ENCODE measurements around the gene KCNS1.
A peak's percentile ranks its signal among the peaks of the same experiment; 100 is the strongest.

The KCNS1 gene

DNA sequence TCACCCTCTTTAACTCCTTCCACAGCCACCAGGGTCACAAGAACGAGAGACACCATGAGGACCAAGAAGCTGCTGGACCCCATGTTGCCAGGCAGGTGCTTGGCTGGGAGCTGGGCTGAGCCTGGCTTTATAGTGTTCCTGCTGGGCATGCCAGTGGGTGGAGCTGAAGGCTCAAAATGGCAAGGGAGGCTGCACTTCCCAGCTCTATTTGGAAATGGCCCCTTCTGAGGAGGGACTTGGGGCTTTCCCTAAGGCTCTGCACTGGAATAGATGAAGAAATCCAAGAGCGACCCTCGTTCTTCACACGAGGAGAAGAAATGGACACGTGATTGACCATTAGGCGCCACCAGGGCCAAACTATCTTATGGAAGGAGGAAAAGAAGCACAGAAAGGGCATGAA is 23.4 kb upstream of the KCNS1 start, which contains the start of gene WFDC12:
WFDC12 (minus strand) TSS at position 101 of the 400 bp plus-strand sequence; CDS start at position 83, 18 bp downstream.
- TF ChIP-seq FOXM1 (IDR thresholded peaks at IDR 0.05; ENCODE audit: borderline replicate concordance, low read depth): no peak
- no peak for TF ChIP-seq EP300 (IDR thresholded peaks at IDR 0.05; ENCODE audit: borderline replicate concordance)
- TF ChIP-seq RAD21 (IDR thresholded peaks at IDR 0.05; ENCODE audit: low read depth): peak; percentile 42; the same call in 1 of the 2 replicates
- no peak for TF ChIP-seq CREB1 (IDR thresholded peaks at IDR 0.05; ENCODE audit: low read depth)
- TF ChIP-seq, protein P1, sequence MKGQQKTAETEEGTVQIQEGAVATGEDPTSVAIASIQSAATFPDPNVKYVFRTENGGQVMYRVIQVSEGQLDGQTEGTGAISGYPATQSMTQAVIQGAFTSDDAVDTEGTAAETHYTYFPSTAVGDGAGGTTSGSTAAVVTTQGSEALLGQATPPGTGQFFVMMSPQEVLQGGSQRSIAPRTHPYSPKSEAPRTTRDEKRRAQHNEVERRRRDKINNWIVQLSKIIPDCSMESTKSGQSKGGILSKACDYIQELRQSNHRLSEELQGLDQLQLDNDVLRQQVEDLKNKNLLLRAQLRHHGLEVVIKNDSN (IDR thresholded peaks at IDR 0.05): no peak
- no peak for TF ChIP-seq TEAD4 (IDR thresholded peaks at IDR 0.05)
- TF ChIP-seq EGR1 (IDR thresholded peaks at IDR 0.05): no peak
- no peak for TF ChIP-seq TCF12 (IDR thresholded peaks at IDR 0.05; ENCODE audit: low read depth)

DNA sequence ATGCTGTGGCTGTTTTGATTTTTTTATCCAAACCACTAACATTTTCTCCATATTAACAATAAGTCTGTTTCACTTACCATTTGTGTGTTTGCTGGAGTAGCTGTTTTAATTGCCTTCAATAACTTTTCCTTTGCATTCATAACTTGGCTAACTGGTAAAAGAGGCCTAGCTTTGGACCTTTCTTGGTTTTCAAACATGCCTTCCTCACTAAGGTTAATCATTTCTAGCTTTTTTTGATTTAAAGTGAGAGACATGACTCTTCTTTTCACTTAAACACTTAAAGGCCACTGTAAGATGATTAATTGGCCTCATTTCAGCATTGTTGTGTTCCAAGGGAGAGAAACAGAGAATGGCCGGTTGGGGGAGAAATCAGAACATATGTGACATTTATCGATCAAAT is 20.5 kb upstream of the KCNS1 start:
- TF ChIP-seq TCF12 (IDR thresholded peaks at IDR 0.05; ENCODE audit: low read depth): no peak
- TF ChIP-seq TEAD4 (IDR thresholded peaks at IDR 0.05): no peak
- TF ChIP-seq ZBTB7A (IDR thresholded peaks at IDR 0.05; ENCODE audit: low read depth): no peak
- TF ChIP-seq, protein P2, sequence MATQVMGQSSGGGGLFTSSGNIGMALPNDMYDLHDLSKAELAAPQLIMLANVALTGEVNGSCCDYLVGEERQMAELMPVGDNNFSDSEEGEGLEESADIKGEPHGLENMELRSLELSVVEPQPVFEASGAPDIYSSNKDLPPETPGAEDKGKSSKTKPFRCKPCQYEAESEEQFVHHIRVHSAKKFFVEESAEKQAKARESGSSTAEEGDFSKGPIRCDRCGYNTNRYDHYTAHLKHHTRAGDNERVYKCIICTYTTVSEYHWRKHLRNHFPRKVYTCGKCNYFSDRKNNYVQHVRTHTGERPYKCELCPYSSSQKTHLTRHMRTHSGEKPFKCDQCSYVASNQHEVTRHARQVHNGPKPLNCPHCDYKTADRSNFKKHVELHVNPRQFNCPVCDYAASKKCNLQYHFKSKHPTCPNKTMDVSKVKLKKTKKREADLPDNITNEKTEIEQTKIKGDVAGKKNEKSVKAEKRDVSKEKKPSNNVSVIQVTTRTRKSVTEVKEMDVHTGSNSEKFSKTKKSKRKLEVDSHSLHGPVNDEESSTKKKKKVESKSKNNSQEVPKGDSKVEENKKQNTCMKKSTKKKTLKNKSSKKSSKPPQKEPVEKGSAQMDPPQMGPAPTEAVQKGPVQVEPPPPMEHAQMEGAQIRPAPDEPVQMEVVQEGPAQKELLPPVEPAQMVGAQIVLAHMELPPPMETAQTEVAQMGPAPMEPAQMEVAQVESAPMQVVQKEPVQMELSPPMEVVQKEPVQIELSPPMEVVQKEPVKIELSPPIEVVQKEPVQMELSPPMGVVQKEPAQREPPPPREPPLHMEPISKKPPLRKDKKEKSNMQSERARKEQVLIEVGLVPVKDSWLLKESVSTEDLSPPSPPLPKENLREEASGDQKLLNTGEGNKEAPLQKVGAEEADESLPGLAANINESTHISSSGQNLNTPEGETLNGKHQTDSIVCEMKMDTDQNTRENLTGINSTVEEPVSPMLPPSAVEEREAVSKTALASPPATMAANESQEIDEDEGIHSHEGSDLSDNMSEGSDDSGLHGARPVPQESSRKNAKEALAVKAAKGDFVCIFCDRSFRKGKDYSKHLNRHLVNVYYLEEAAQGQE (IDR thresholded peaks at IDR 0.05; ENCODE audit: low read depth): no peak
- TF ChIP-seq TAF1 (IDR thresholded peaks at IDR 0.05; ENCODE audit: low read depth): no peak
- TF ChIP-seq, protein P1 (IDR thresholded peaks at IDR 0.05): no peak
- no peak for TF ChIP-seq CEBPB (IDR thresholded peaks at IDR 0.05)
- no peak for TF ChIP-seq EP300 (IDR thresholded peaks at IDR 0.05; ENCODE audit: borderline replicate concordance)
- no peak for TF ChIP-seq NFIC (IDR thresholded peaks at IDR 0.05)
- TF ChIP-seq RAD21 (IDR thresholded peaks at IDR 0.05; ENCODE audit: low read depth): no peak
- TF ChIP-seq CREB1 (IDR thresholded peaks at IDR 0.05; ENCODE audit: low read depth): no peak

DNA sequence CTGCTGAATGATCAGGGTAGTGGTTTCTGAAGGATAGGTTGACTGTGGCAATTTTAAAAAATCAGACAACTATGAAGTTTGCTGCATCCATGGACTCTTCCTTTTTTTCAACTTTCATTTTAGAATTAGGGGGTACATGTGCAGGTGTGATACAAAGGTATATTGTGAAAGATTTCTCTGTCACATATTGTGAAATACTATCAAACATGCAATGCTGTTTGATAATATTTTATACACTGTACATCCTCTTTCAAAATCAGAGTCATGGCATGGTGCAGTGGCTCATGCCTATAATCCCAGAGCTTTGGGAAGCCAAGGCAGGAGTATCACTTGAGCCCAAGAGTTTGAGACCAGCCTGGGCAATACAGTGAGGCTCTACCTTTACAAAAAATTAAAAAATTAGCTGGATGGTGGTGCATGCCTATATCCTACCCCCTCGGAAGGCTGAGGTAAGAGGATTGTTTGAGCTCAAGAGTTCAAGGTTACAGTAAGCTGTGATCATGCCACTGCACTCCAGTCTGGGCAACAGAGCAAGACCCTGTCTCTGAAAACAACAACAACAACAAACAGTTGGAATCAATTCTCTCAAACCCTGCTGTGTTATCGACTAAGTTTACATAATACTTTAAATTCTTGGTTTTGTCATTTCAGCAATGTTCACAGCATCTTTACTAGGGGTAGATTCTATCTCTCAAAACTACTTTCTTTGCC is 18.8 kb upstream of the KCNS1 start:
- TF ChIP-seq, protein P2 (IDR thresholded peaks at IDR 0.05; ENCODE audit: low read depth): no peak
- TF ChIP-seq FOXM1 (IDR thresholded peaks at IDR 0.05; ENCODE audit: borderline replicate concordance, low read depth) (no peak), TCF12 (IDR thresholded peaks at IDR 0.05; ENCODE audit: low read depth) (no peak), ZBTB7A (IDR thresholded peaks at IDR 0.05; ENCODE audit: low read depth) (no peak), YY1 (IDR thresholded peaks at IDR 0.05; ENCODE audit: low read depth) (no peak), EGR1 (IDR thresholded peaks at IDR 0.05) (no peak), RAD21 (IDR thresholded peaks at IDR 0.05; ENCODE audit: low read depth) (no peak), EP300 (IDR thresholded peaks at IDR 0.05; ENCODE audit: borderline replicate concordance) (no peak), NFIC (IDR thresholded peaks at IDR 0.05) (no peak), CEBPB (IDR thresholded peaks at IDR 0.05) (no peak), TEAD4 (IDR thresholded peaks at IDR 0.05) (no peak), TAF1 (IDR thresholded peaks at IDR 0.05; ENCODE audit: low read depth) (no peak), CREB1 (IDR thresholded peaks at IDR 0.05; ENCODE audit: low read depth) (no peak)
- TF ChIP-seq, protein P1 (IDR thresholded peaks at IDR 0.05): no peak
- TF ChIP-seq, protein P3, sequence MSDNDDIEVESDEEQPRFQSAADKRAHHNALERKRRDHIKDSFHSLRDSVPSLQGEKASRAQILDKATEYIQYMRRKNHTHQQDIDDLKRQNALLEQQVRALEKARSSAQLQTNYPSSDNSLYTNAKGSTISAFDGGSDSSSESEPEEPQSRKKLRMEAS (IDR thresholded peaks at IDR 0.05): no peak

DNA sequence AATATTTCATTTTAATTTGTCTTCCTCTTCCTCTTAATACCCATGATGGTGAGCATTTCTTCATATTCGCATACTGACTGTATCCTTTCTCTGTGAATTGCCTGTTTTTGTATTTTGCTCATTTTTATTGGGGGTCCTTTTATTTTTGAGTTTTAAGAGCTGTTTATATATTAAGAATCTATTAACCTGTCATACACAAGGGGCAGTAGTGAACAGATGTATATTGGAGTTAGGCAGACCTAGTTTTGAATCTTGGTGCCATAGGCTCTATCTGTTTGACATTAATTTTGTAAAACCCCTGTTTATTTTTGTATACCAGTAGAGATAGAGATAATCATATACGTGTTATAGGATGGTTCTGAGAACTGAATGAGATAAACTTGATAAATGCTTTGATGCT is 17.1 kb upstream of the KCNS1 start:
- TF ChIP-seq TEAD4 (IDR thresholded peaks at IDR 0.05): no peak
- TF ChIP-seq, protein P2 (IDR thresholded peaks at IDR 0.05; ENCODE audit: low read depth): no peak
- TF ChIP-seq EGR1 (IDR thresholded peaks at IDR 0.05): no peak
- TF ChIP-seq ZBTB7A (IDR thresholded peaks at IDR 0.05; ENCODE audit: low read depth): no peak
- no peak for TF ChIP-seq TCF12 (IDR thresholded peaks at IDR 0.05; ENCODE audit: low read depth)
- no peak for TF ChIP-seq CEBPB (IDR thresholded peaks at IDR 0.05)
